GM15510 (cell line): ENCODE data around the gene FLRT3.

Experiments
- POLR2A ChIP-seq: IDR thresholded peaks from 3 replicates; pipeline ENCODE4 v1.6.1; 2011; ENCODE audit warnings: borderline replicate concordance; ENCODE audit not compliant: insufficient read length; ENCODE audit errors: extremely low read depth

FLRT3 gene

DNA sequence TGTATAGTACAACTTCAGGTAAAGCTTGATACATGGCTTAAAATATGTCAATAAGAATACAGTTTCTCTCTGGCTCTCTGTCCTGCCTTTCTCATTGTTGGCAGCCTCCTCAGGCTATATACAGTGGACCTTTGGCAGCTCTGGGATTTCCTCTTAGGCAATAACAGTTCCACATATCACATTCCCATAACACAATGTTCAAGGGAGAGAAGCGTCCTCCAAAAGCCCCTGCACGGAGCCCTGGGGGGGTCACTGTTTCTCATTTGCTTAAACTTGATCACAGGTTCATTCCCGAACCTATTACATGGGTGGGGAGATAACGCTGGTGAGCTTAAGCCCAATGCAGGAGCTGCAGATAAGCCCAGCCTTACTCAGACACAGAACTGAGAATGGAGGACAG is 4.4 kb upstream of the FLRT3 start:
- TF ChIP-seq POLR2A: no peak

DNA sequence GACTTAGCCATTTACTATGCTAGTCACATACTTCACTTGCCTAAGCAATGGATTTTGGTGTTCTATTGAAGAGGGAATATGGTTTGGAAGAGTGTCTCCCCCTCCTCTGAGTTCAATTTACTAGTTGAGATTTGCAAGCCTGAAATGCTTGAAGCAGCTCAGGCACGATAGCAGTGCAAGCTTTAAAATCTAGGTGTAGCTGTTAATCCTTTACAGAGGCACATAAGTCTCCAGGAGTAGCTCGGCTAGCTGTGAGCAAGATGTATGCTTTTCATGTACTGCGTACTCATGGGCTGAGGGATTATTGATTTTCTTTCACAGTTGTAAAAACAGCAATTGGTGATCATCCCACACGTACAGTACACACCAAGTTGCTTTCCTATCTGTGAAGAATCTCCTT is 726 bp downstream of the FLRT3 start:
- TF ChIP-seq POLR2A: no peak

DNA sequence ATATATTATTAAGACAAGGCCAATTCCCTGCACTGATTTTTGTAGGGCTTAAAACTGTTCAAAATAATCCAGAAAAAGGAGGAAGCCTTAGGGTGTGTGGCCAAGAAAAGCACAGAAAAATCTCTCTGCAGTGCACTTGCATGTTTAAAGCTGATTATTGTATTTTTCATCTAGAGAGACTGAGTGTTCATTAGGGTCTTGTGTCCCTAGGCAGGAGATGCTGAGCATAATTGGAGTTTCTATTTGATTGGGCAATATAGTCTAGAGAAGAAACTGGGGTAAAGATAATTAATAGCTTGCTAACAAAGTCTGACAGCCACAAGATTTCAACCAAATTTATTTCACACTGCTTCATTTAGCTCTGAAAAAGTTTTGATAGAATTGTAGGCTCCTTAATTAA is 2.4 kb downstream of the FLRT3 start:
- TF ChIP-seq POLR2A: no peak

DNA sequence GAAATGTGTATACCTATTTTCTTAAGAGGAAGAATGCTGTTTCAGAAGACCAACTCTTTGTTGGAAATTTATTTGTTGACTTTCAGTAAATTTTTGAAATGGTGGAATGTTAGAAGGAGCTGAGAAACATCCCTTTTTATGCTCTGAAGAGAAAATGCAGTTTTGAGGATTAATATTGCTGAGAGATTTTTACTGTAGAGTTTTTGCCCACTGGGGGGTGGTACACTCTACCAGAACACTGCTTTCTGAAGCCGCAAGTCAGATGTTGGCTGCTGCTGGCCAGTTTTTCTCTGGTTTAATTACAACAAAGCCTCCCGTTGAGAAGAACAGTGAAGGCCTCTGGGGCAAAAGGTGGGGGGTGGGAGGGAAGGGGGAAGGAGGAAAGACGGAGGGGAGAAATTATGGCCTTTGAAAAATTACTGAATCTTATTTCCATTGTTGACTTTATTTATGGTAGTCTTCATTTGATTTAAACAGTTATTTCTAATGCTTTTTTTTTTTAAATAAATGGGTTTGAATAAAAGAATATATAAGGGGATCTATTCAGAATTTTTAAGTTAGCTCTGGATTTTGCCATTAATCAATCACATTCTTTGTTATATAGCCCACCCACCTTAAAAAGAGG is 3.0 kb downstream of the FLRT3 start:
- no peak for TF ChIP-seq POLR2A

DNA sequence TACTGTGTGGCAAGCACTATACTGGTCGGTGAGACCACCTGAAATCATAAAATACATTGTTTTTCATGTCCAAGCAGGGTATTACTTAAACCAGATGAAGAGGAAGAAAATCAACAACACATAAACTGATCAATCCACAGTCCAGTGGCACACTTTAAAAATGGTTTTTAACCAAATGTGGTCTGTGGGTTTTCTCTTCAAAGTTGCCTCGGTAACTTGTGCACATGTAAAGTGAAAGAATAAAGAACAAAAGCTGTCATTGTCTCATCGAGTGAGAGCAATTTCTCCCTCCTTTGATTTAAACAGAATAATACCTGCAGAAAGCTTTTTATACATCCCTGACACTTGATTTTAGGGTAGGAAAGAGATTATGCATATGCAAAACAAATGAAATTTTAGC is 3.7 kb downstream of the FLRT3 start:
- TF ChIP-seq POLR2A: no peak

DNA sequence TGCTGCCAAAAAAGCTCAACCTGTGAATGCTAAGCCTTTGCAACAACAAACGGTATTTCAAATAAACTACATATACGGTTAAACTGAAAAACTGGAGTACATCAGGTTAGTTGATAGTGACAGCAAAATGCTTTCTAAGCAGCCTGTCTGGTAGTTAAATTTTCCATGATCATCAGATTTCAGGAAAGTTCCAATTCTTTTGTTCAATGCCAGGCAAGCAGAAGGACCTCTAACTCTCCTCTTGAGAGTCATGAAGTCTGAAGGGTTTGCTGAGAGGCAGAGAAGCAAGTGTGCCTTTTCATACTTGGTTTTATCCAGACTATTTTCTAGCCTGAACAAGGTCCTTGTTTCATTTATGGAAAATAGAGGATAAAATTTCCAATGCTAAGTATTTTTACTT is 4.5 kb downstream of the FLRT3 start:
- no peak for TF ChIP-seq POLR2A

DNA sequence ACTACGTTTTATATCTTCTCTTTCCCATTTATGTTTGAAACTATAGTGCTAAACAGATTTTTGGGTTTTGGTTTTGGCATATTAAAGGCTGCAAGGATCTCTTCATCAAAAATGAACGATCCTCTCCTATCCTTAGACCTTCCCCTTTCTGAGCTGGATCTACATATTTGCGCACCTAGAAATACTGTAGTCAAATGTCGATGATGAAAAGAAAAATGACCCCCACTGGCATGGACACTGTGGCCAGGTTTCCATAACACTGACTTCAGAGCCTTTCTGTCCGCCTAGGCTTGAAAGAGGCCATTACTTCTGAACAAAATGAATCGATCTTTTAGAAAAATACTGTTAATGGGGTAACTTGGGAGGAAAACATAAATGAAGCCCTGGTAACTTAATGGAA is 5.8 kb downstream of the FLRT3 start:
- no peak for TF ChIP-seq POLR2A

DNA sequence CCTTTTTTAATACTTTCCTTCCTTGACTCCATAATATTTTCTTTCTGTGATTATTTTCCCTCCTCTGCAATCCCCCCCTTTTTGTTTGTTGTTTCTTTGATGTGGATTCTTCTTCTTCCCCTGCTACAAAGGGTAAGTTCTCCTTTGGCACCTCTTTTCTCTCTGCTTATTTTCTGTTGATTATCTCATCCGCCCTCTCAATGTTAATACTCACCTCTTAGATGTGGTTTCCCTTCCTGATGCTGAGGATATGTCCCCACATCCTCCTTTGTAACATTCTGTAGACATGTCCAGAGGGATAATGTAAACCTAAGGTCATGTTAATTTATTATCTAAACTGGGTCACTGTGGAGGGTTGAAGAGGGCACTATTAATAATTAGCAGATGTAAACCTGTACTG is 17.7 kb downstream of the FLRT3 start:
- TF ChIP-seq POLR2A: no peak

DNA sequence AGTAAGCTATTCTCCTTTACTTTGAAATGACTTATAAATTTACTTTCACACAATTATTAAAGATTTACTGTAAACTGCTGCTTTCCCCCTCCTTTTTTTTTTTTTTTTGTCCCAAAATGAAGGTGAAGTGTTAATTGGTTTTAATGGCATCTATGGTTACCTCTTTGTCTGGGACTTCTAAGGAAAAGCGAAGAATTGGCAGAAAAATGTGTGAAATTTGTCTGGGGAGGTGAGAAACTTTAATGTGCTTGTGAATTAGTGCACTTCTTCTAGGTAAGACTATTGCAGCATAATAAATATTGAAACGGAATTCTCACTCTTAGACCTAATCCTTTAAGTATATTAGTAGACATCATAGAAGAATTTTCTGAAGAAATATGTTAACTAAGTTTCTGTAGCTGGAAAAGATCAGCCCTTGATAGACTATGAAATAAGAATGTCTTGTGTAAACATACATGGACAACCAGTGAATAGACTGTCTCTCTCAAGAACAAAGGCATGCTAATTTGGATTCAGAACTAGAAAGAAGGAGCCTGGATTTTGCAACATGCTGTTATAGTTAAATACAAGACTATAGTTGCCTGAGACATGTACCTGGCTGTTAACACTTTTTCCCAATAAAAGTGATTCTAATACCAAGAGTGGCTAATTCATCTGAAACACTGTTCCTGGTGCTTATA is 23.9 kb downstream of the FLRT3 start:
- no peak for TF ChIP-seq POLR2A

DNA sequence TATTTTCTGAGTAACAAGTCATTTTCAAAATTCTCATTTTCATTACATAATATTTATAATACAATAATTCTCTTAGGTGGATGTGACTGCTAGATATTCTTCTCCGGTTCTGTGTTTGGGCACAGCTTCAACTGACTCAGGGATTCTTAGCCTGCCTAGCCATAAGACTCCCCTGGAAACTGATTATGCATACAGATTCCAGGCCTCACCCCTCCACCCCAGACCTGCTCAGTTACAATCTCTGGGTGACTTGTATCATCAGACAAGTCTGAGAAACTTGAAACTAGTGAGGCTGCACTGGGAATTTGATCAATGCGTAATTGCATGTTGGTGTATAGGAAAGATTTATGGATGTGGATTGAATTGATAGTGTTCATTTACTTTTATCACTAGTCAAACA is 25.4 kb downstream of the FLRT3 start:
- TF ChIP-seq POLR2A: no peak

DNA sequence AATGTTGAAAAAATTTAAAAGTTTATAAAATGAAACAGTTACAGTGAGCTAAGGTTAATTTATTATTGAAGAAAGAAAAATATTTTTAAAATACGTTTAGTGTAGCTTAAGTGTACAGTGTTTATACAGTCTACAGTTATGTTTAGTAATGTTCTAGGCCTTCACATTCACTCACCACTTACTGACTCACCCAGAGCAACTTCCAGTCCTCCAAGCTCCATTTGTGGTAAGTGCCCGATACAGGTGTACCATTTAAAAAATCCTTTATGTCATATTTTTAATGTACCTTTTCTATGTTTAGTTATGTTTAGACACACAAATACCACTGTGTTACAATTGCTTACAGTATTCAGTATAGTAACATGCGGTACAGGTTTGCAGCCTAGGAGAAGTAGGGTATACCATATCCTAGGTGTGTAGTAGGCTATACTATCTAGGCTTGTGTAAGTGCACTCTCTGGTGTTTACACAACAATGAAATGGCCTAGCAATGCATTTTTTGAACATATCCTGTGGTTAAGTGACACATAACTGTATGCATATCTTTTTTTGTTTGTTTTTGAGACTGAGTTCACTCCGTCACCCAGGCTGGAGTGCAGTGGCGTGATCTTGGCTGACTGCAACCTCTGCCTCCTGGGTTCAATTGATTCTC is 26.3 kb downstream of the FLRT3 start:
- TF ChIP-seq POLR2A: no peak

DNA sequence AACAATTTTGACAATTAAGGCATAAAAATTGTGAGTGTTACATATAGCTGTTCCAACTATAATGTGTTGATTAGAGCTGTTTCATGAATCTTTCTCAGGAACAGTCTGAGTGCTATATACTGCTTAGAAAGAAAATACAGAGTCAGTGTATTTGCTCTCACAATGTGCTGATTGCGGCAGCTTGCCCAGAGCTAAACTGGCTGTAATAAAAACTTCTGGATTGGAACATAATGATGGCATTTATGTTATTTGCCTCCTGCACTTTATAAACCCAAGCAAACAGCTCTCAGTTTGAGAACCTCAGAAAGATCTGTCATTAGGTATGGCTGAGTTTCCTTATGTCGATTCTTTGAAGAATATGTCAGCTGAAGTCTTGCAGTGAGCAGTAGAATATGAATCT is 29.5 kb downstream of the FLRT3 start:
- TF ChIP-seq POLR2A: no peak

DNA sequence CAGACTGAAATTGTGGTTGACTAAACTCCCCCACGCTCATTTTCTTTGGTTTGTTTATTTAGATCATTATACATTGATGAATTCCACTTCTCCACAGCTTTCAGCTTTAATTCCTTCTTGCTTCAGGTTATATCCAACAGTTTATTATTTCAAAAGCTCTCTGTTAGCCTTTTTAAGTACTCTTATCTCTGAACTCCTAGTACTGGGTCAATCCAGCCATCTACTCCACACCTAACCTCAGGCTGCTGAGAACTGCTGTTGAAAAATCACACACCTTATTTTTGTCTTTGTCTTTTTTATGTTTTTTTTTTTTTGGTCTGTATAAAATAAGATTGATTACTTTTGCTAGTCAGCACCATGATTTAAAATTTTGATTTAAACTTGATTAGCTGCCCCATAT is 32.9 kb downstream of the FLRT3 start:
- no peak for TF ChIP-seq POLR2A

DNA sequence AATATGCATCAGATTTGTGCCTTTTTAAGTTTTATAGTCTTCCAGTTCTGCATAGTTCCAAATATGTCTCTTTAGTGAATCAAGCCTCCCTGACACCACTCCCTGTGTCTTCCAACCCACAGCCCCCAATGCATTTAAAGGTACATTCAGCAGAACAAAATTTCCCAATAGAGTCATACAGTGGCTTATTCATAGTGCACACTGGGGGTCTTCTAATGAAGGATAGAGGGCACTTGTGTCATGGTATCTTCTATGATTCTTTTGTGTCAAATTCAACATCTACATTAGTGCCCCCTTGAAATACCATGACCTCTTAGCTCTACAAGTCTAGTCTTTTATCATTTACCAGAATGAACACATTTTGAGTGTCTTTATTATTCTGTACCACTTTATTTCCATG is 33.8 kb downstream of the FLRT3 start:
- no peak for TF ChIP-seq POLR2A

DNA sequence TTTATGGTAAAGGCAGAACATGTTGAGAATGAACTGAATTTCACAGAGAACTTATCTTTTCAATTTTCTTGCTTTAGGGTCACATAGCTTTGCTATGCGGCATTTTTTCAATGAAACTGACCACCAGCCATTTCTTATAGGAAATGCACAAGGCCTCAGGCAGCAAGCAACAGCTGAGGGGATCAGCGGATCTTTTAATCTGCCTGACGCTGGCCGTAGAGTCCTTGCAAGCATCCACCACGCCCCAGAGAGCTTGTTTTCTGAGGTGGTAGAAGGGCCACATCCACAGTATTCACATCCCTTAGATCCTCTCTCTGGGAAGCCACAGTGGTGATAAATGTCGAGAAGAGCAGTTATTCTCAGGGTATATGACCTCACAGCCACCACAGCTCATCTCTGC is 34.3 kb downstream of the FLRT3 start:
- TF ChIP-seq POLR2A: no peak

DNA sequence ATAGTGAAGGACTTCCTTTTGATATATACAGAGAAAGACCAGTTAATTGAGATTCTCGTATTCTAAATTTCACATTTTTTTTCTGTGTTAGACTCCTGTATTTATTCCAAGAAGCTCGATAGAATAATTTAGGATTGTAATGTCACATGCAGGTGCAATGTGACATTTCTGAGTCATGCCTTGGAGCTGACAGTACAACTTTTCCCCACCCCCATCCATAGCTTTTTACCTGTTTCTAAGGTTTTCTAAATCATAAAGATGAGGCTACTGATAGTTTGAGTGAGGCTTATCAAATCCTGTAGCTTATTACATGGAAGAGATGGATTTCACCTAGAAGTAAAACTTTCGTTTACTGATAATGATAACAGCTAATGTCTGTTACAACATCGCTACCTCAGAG is 37.6 kb downstream of the FLRT3 start:
- TF ChIP-seq POLR2A: no peak

DNA sequence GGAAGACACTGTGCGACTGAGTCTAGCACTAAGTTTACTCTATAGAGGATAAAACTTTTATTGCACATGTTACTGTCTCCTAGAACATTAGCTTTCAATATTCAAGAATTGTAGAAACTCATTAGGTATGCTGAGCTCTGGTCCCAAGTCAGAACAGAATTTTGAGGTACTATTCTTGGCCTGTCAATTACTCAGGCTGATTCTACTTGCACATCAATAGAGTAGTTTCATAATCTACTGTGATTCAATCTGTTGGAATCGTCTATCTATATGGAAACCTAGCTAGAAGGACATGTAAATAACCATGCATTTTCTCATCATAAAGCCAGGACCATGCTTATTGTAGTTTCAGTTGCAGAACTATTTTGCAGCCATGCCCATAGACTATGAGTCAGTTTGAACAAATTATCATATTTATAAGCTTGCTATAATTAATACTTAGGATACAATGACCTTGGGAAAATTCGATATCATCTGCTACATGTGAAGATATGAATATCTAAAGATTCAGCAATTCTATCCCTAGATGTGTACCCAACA is 41.6 kb downstream of the FLRT3 start:
- TF ChIP-seq POLR2A: no peak

DNA sequence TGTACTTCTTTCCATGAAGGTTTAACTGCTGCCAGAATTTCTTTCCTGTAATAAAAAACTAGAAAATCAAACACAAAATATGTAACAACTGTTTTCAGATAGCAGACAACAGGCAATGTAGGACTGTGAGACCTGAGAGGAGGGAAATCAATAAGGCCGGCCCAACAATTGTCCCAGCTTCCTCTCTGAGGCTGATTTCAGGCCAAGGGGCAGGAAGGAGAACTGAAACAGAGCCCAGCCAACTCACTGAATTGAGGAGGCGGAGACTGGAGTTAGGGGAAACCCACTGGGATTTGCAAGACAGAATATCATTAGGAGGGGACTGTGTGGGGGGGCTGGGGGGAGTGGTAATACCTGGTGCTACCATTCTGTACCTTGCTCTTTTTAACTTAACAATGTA is 42.2 kb downstream of the FLRT3 start:
- no peak for TF ChIP-seq POLR2A
